Measurements from ENCODE around the gene HCST. TPM values are rescaled to one million over a fixed set of nuclear protein-coding genes. Genes with fewer than 3 reads are reported as not detected.
"Not testable (repeated sequence)": the region's sequence is repeated elsewhere in the genome, so short reads cannot be mapped to it uniquely, and the experiment has no call there.

Gene HCST, protein sequence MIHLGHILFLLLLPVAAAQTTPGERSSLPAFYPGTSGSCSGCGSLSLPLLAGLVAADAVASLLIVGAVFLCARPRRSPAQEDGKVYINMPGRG
- 0.19 TPM in 1 of 2 replicates, not detected in the other for total RNA-seq

DNA sequence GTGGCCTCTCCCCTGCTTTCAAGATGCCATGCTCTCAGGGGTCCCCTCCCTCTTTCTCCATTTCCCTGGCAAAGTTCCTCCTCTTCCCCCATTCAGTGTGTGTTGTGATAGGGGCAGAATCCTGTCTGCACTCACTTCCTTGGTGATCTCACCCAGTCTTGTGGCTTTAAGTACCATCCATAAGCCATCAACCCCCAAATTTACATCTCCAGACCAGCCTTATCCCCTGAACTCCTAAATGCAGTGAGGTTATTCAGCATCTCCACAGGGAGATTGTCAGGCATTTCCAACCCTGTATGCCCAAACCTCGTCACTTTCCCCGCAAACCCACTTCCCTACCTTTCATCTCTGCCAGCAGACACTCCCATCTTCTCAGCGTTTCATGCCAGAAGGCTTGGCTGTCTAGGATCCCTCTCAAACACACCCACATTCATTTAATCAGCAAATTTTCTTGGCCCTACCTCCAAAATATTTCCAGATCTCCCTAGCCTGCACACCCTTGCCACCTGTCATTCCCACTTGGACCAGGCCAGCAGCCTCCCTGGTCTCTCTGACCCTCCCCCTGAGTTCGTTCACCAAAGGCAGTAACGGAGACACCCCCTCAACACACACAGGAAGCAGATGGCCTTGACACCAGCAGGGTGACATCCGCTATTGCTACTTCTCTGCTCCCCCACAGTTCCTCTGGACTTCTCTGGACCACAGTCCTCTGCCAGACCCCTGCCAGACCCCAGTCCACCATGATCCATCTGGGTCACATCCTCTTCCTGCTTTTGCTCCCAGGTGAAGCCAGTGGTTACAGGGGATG is at the start of gene HCST:
TSS of gene HCST (plus strand) at position 676 of the 808 bp plus-strand sequence. CDS start at position 741, 65 bp downstream.
- DNase-seq: no peak

DNA sequence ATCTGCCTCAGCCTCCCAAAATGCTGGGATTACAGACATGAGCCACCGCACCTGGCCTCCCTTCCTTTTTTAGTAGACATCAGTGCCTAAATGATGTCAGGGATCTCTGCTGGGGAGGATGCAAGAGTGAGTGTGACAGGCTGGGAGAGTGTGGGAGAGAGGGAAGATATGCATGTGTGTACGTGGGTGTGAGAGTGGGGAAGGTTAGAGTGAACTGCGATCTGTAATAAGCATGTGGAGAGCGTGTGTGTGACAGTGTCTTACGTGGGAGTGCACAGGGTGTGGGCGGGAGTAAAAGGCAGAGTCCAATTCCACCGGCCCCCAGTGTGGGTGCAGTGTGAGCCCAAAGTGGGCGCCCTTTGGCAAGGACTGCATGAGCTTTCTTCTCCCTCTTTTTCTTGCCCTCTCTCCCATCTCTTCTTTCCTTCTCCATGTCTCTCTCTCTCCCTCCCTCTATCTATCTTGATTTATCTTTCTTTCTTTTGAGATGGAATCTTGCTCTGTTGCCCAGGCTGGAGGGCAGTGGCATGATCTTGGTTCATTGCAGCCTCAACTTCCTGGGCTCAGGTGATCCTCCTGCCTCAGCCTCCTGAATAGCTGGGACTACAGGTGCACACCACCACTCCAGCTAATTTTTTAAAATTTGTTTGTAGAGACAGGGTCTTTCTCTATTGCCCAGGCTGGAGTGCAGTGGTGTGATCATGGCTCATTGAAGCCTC is 49.1 kb upstream of the HCST start:
- no peak for DNase-seq

DNA sequence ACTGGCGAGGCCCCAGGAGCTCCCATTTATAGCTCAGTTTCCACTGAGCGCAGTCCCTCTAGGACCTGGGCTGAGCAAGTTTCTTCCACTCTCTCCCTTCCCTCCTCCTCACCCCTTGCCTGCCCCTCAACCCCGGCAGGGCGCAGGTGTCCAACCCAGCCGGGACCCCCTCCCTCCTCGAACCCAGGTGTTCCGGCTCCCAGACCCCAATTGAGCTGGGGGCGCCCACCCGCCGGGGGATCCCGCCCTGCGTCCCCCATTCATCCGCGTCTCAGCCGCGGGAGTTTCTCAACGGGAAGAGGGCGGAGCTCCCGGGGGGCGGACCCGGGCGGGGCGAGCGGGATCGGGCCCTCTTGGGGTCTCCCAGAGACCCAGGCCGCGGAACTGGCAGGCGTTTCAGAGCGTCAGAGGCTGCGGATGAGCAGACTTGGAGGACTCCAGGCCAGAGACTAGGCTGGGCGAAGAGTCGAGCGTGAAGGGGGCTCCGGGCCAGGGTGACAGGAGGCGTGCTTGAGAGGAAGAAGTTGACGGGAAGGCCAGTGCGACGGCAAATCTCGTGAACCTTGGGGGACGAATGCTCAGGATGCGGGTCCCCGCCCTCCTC is 45.7 kb upstream of the HCST start, which contains the start of gene KIRREL2:
TSS of gene KIRREL2 (plus strand) at position 366 of the 604 bp plus-strand sequence. CDS start at position 575, 209 bp downstream.
- no peak for DNase-seq

DNA sequence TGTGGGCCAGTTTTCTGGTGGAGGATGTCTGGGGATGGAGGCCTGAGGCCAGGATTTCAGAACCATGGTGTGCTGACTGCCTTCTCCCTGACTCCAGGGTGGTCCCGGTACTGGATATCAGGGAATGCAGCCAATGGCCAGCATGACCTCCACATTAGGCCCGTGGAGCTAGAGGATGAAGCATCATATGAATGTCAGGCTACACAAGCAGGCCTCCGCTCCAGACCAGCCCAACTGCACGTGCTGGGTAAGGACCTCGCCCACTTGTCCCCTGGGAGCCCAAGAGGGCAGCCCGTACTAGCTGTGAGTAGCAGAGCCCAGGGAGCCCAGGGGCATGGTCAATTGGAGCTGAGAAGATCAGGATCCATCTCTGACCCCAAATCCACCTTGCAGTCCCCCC is 44.0 kb upstream of the HCST start:
- DNase-seq: no peak

DNA sequence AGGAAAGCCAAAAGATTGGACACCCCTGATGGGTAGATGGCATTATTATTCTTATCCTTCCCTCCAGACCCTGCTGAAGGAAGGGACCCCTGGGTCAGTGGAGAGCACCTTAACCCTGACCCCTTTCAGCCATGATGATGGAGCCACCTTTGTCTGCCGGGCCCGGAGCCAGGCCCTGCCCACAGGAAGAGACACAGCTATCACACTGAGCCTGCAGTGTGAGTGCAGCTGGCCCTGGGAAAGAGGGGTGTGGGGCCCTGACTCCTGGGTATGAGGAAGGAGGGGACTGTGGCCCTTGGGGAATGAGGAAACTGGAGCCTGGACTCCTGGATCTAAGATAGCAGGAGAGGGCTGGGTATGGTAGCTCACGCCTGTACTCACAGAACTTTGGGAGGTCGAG is 42.9 kb upstream of the HCST start:
- DNase-seq: no peak

DNA sequence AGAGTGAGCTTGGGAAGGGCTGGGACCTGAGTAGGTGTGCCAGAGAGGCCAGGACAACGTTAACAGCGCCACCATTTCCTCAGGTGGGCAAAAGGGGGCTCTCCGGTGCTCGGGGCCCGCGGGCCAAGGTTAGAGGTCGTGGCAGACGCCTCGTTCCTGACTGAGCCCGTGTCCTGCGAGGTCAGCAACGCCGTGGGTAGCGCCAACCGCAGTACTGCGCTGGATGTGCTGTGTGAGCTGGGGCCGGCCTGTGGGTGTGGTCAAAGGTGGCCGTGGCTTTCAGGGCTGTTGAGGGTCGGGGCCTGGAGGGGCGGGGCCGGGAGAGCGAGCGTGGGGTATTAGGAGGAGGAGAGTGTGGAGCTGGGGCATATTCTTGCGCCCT is 41.9 kb upstream of the HCST start:
- no peak for DNase-seq

DNA sequence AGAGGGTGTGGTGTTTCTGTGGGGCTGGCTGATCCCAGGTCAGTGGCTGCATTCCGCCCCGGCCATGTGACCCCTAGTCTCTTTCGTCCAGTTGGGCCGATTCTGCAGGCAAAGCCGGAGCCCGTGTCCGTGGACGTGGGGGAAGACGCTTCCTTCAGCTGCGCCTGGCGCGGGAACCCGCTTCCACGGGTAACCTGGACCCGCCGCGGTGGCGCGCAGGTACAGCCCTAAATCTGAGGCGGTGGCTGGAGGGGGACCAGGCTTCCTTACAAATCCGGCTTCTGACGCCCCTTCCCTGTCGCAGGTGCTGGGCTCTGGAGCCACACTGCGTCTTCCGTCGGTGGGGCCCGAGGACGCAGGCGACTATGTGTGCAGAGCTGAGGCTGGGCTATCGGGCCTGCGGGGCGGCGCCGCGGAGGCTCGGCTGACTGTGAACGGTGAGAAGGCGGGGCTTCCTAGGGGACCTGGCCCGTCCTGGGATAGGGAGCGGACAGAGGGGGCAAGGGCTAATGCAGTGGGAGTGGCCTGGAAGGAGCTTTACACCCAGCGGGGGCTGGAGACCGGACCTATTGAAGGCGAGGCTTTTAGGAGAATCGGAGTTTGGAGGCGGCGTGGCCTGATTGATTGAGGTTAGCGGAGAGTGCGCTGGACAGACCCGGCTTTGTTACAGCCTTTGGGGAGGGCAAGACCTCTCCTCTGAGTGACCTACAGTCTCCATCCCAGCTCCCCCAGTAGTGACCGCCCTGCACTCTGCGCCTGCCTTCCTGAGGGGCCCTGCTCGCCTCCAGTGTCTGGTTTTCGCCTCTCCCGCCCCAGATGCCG is 41.3 kb upstream of the HCST start:
- no peak for DNase-seq

DNA sequence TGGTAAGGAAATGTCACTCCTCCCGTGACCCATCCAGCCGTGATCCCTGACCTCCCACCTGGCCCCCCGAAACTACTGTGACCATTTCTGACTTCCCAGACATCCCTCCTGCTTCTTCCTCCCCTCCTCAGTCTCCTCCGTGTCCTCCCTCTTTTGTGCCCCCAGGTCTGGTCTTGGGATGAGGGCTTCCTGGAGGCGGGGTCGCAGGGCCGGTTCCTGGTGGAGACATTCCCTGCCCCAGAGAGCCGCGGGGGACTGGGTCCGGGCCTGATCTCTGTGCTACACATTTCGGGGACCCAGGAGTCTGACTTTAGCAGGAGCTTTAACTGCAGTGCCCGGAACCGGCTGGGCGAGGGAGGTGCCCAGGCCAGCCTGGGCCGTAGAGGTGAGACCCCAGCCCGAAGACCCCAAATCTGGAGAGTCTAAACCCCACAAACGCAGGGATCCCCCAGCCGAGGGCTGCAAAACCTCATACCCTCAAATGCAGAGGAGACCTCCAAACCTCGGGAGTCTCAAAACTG is 40.6 kb upstream of the HCST start:
- no peak for DNase-seq

DNA sequence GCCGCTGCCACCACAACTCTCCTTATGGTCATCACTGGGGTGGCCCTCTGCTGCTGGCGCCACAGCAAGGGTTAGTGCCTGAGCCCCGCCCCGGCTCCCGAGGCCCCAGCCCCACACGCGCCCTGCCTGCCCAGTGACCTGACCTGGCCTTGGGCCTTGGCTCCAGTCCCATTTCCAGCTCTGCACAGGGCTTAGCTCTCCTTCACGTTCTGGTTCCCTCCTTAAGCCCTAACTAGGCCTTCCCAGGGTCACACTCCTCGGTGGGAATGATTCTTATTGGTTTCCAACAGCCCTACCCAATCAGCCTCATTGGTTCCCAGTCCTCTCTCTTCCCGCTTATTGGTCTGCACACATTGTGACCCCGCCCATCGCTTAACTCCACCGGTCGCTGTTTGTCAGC is 39.8 kb upstream of the HCST start:
- DNase-seq: no peak

DNA sequence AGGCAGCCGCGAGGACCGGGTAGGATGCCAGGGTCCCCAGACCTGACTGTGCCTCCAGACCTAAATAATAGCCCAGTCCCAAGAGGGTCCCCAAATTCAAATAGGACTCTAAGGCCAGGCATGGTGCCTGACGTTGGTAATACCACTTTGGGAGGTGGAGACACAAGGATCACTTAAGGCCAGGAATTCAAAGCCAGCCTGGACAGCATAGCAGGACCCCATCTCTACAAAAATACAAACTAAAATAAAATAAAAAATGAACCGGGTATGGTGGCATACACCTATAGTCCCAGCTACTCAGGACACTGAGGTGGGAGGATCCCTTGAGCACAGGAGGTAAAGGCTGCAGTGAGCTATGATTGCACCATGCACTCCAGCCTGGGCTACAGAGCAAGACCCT is 39.3 kb upstream of the HCST start:
- DNase-seq: no peak

DNA sequence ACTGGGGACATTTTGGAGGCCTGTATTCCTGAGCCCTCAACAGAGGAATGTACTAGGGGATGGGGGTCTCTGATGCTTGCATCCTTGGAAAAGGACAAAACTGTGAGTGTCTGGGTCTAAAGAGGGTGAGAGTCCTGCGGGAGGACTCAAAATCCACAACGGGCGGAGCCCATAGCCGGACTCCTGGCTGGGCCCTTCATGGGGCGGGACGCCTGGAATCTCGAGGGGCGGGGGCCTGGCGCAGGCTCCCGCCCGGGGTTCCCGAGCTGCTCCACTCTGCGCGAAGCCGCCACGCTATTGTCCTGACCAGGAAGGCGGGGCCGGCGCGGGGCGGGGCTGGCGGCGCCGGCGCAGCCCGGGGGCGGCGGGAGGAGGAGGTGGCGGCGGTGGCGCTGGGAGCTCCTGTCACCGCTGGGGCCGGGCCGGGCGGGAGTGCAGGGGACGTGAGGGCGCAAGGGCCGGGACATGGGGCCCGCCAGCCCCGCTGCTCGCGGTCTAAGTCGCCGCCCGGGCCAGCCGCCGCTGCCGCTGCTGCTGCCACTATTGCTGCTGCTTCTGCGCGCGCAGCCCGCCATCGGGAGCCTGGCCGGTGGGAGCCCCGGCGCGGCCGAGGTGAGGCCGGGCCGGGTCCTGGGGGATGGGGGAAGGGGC is 34.0 kb upstream of the HCST start, which contains the start of gene APLP1:
TSS of gene APLP1 (plus strand) at position 403 of the 651 bp plus-strand sequence. CDS start at position 466, 63 bp downstream.
- peak; percentile 51 for DNase-seq

DNA sequence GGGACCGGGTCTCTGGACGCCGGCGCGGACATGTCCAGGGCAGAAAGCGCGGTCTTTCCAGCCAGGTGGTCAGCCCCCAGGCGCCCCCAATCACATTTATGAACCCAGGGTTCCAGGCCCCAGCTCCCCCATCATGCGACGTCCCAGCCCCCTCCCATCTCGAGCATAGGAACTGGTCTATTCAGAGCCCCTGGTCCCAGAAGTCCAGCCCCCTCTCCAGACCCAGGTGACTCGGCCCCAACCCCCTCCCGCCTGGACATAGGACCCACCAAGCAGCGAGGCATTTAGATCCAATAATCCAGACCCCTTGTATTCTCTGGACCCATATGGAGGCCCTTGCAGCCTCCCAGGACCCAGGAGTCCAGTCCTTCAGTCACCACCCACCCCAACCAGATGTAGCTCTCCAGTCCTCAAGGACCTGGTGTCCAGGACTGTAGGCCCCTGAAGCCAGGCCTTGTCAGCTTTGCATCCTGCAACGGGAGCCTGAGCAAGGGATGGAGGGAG is 33.5 kb upstream of the HCST start:
- DNase-seq: no peak

DNA sequence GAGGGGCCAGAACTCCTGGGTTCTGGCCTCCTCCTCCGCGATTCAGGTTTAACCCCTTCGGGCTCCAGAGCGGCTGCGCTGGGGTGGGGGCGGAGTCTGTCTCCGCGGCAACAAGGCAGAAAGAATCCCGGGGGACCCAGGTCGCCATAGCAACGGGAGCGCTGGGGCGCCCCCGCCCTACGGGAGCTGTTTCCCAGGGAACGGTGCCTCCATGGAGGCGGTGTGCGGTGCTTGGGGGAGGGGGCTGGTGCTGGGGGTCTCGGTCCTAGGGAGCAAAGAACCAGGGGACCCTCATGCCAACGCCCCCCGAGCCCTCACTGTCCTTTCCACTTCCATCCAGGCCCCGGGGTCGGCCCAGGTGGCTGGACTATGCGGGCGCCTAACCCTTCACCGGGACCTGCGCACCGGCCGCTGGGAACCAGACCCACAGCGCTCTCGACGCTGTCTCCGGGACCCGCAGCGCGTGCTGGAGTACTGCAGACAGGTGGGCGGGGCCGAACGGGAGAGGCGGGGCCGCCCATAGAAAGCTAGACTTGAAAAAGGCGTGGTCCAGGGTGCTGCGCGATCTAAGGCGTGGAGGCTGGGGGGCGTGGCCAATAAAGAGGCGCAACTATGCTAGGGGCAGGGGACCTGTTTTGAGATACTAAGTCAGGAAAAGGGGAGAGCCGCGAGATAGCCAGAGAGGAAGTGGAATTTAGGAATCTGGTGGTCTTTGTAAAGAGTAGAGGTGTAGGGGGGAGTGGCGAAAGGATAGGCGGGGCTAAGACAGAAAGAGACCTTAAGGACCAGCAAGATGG is 32.8 kb upstream of the HCST start:
- peak; percentile 70 for DNase-seq

DNA sequence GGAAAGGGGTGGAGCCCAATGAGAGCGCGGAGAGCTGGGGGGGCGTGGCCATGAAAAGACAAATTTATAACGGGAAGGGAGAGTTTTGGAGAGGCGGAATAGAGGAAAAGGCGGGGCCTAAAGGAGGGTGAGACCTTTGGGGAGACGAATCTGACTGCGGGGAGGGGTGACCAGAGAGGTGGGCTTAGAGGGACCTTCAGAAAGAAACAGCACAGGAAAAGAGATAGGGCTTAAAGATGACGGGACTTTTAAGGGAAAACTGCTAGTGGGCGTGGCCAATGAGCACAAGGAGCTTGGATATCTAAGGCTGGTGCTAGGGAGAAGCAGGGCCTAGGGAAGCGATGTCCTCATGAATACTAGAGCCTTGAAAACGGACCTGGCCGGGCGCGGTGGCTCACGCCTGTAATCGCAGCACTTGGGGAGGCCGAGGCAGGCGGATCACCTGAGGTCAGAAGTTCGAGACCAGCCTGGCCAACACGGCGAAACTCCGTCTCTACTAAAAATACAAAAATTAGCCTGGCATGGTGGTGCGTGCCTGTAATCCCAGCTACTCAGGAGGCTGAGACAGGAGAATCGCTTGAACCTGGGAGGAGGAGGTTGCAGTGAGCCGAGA is 32.1 kb upstream of the HCST start:
- not testable (repeated sequence) for DNase-seq

DNA sequence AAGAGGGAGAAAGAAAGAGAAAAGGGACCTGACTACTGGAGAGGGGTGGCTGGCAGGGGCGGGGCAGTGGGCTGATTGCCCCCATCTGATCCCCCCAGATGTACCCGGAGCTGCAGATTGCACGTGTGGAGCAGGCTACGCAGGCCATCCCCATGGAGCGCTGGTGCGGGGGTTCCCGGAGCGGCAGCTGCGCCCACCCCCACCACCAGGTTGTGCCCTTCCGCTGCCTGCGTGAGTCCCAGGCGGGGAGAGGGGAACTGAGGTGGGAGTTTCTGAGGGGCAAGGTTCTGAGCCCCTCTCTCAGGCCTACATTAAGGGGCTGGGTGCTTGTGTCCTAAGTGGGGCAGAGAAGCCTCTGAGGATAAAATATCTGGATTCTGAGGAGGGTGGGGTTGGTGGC is 31.5 kb upstream of the HCST start:
- DNase-seq: no peak

DNA sequence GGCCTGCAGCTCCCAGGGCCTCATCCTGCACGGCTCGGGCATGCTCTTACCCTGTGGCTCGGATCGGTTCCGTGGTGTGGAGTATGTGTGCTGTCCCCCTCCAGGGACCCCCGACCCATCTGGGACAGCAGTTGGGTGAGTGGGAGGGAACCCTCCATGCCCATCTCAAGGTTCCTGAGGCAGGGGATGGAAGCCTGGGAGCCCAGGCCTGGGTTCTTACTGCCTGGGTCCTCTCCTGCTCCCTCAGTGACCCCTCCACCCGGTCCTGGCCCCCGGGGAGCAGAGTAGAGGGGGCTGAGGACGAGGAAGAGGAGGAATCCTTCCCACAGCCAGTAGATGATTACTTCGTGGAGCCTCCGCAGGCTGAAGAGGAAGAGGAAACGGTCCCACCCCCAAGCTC is 30.7 kb upstream of the HCST start:
- DNase-seq: no peak

DNA sequence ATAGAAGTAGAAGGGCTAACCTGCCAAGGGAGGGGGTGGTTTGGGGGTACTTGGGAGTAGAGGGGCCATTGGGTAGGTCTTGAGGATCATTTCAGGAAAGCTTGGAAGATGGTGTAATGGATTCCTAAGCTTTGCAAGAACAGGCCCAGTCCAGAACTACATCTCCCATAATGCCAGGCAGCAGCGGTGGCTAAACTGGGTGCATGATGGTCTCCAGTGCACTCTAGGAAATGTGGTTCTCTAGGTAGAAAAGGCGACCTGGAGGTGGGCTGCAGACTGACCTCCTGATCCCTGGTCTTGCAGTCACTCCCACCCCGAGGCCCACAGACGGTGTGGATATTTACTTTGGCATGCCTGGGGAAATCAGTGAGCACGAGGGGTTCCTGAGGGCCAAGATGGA is 30.1 kb upstream of the HCST start:
- no peak for DNase-seq

DNA sequence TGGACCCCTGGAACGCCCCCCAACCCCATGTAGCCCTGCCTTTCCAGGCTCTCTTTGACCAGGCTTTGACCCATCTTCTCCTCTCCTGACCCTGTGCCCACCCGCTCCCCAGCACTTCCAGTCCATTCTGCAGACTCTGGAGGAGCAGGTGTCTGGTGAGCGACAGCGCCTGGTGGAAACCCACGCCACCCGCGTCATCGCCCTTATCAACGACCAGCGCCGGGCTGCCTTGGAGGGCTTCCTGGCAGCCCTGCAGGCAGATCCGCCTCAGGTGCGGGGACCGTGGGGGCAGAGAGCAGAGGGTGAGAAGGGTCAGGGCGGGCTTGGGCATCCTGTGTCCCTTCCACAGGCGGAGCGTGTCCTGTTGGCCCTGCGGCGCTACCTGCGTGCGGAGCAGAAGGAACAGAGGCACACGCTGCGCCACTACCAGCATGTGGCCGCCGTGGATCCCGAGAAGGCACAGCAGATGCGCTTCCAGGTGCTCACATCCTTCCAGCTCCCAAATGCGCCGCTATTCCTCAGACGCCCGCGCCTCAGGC is 27.9 kb upstream of the HCST start:
- no peak for DNase-seq

DNA sequence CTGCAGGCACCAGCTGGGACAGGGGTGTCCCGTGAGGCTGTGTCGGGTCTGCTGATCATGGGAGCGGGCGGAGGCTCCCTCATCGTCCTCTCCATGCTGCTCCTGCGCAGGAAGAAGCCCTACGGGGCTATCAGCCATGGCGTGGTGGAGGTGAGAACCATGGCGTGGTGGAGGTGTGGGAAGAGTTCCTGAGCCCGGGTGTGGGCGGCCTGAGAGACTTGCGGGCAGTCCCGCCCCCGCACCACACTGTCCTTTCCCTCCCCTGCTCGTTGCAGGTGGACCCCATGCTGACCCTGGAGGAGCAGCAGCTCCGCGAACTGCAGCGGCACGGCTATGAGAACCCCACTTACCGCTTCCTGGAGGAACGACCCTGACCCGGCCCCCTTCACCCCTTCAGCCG is 23.3 kb upstream of the HCST start:
- DNase-seq: no peak

Measured in dermis blood vessel endothelial cell (primary cell).